ENCODE measurements around the gene ZBP1.

DNA sequence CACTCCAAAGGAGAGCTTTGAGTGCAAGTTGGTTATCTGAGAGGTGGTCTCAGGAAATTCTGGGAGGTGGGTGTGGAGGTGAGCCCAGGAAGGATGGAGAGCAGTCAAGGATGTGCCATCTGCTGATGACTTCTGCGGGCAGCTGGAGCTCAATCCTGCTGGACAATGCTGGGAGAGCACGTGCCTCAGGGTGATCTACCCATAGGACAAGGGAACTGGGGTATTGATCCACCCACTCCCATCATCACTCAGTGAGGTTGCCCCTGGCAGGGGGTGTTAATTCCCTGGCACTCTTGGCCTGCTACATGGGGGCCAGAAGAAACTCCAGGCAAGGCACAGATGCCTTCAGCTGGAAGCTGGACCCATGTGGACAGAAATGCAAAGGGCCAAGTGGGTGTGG lies 7.1 kb upstream of the ZBP1 start:
- TF ChIP-seq POLR2A (IDR thresholded peaks at IDR 0.05) (no peak), POLR2AphosphoS5 (IDR thresholded peaks at IDR 0.05) (no peak), EP300 (IDR thresholded peaks at IDR 0.05) (no peak)
- TF ChIP-seq, protein P1, sequence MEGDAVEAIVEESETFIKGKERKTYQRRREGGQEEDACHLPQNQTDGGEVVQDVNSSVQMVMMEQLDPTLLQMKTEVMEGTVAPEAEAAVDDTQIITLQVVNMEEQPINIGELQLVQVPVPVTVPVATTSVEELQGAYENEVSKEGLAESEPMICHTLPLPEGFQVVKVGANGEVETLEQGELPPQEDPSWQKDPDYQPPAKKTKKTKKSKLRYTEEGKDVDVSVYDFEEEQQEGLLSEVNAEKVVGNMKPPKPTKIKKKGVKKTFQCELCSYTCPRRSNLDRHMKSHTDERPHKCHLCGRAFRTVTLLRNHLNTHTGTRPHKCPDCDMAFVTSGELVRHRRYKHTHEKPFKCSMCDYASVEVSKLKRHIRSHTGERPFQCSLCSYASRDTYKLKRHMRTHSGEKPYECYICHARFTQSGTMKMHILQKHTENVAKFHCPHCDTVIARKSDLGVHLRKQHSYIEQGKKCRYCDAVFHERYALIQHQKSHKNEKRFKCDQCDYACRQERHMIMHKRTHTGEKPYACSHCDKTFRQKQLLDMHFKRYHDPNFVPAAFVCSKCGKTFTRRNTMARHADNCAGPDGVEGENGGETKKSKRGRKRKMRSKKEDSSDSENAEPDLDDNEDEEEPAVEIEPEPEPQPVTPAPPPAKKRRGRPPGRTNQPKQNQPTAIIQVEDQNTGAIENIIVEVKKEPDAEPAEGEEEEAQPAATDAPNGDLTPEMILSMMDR (IDR thresholded peaks at IDR 0.05): no peak
